ENCODE results near the gene PHF21A.

PHF21A gene
- 36.7 to 68.0 (median 55.2) reads per million in 4 donors for total RNA-seq

DNA sequence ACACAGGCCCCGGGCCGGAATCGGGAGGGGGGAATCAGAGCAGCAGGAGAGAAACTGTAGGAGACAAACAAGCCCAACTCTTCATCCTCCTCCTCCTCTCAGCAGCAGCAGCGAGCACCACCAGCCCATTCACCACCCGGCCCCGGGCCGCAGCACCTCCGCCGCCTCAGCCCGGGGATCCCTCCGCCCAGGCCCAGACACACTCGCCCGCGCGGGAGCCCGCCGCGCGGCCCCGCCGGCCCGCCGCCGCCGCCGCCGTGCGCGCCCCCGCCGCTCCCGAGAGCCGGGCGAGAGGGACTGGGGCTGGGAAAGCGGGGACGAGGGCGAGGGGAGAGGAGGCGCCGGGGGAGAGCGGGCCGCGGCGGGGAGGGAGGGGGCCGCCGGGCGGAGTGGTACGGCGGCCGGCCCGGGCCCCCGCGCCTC, at the start of gene PHF21A:
Gene PHF21A (minus strand): TSS at position 154 of the 423 bp plus-strand sequence. CDS start 37,235 bp downstream, outside the sequence.
- DNase-seq, result peak; percentile 79 to 92 (median 83)

GRCh38 chr11:46170797-46171196, 49.5 kb upstream of the PHF21A start:
- DNase-seq, result no peak

- DNase-seq, result no peak
Observed at GRCh38 chr11:46162700-46163099, 41.4 kb upstream of the PHF21A start.

DNA sequence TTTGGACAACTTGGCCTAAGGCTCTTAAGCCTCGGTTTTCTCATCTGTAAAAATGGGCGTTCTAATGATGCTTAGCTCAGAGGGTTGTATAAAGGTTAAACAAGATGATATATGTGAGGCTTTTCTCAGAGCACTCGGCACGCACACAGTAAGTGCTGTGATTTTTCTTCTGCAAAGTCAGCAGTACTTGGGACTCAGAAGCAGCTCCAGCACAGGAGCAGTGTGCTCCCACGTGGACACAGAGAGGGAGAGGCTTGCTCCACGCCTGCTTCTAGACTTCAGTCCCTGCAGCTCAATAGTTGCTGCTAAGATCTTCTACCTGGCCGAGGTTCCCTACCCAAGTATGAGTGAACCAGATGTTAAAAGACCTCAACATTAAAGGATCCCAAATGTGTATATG, 39.9 kb upstream of the PHF21A start:
- no peak for DNase-seq

GRCh38 chr11:46160100-46160499, 38.8 kb upstream of the PHF21A start:
- no peak for DNase-seq

GRCh38 chr11:46159680-46160079, 38.4 kb upstream of the PHF21A start:
- no peak for DNase-seq

GRCh38 chr11:46149826-46150225, 28.6 kb upstream of the PHF21A start:
- DNase-seq, result no peak

- DNase-seq, result no peak
Observed at GRCh38 chr11:46149342-46149741, 28.1 kb upstream of the PHF21A start.

- DNase-seq, result no peak
Observed at GRCh38 chr11:46144741-46145140, 23.5 kb upstream of the PHF21A start.

DNA sequence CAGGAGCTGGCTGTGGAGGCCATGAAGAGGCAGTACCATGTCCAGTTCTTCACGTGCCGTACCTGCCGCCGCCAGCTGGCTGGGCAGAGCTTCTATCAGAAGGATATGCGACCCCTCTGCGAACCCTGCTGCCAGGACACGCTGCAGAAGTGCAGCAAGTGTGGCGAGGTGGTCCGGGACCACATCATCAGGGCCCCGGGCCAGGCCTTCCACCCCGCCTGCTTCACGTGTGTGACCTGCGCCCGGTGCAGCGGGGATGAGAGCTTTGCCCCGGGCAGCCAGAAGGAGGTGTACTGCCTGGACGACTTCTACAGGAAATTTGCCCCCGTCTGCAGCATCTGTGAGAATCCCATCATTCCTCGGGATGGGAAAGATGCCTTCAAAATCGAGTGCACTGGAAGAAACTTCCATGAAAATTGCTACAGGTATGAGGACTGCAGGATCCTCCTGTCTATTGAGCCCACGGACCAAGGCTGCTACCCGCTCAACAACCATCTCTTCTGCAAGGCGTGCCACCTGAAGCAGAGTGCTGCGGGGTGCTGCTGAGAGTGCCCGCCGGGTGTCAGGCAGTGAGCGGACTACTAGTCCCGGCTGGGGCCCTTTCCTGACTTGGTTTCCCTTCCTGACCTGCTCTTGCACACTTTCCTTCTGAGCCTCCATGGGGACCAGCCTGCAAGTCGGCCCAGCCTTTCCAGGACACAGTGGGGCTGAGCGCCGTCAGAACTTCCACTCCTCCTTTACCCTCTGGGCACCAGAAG, 22.0 kb upstream of the PHF21A start:
- DNase-seq, result no peak

GRCh38 chr11:46142561-46142960, 21.3 kb upstream of the PHF21A start:
- no peak for DNase-seq

DNA sequence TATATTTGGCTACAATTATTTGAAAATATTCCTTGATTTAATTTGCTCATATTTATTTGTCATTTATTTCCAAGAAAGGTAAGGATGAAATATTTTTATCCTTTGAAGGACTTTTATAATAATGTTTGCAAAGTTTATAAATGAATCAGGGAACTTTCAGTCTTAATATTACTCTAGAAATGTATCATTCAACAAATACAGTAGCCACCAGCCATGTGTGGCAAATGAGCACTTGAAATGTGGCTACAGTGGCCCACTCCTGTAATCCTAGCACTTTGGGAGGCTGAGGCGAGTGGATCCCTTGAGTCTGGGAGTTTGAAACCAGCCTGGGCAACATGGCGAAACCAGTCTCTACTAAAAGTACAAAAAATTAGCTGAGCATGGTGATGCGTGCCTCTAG, 20.3 kb upstream of the PHF21A start:
- DNase-seq, result no peak

DNA sequence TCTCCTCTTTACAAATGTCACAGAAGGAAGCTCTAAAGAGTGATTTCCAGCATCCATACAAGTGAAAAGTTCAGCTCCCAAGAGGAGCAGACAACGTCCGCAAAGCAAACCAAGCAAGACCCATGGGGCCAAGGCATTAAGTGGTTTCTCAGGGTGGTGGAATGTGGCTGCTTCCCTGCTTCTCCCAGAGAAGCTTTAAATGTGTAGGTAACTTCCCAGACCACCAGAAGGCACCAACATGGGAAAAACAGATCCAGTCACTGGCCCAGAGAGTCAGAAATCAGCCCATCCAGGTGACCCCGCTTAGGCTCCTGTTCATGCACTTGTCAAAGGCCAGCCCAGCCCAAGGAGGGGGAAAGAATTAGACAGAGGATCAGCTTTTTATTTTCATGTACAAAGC, 13.3 kb upstream of the PHF21A start:
- DNase-seq, result no peak

- no peak for DNase-seq
Observed at GRCh38 chr11:46134061-46134460, 12.8 kb upstream of the PHF21A start.

DNA sequence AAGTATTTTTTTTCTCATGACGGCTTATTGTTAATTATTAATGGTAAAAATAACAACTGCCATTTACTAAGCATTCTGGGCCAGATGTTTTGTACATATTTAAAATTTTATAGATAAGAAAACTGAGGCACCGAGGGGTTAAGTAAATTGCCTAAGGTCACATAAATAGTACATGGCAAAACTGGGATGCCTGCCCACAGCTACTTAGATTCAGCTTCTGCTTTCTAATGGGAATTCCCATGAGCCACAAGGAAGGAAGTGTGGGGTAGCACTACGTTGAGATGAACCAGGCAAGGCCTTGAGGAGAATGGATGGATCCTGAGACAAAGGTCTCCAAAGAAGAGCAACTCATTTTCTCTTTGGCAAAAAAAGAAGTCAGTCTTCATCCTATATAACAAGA, 11.9 kb upstream of the PHF21A start:
- no peak for DNase-seq

DNA sequence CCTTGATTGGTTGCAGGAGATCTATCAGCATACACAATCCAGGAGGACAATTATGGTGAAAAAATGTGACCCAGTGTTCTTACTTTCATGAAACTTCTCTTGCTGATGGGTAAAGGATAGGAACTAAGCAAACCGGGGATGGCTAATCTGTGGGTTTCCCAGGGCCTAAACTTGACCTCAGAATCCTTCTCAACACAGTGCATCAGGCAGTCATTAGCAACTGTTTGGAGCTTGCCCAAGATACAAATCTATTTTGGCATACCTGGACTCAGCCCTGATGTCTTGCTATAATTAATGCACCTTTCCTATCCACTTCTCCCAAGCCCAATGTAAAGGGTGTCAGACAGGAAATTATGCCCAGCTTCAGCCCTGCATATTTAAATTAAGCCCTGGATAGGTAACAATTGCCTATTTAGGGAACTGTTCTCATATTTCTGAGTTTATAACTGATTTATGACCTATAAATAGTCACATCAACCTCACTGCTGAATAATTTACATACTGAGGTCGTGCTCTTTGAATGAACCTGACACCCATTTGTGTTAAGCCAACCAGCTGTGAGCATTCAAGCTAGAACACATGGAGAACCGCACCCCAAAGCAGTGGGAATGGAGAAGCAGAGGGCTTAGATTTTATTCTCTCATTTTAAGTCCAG, 9.2 kb upstream of the PHF21A start:
- DNase-seq, result no peak

DNA sequence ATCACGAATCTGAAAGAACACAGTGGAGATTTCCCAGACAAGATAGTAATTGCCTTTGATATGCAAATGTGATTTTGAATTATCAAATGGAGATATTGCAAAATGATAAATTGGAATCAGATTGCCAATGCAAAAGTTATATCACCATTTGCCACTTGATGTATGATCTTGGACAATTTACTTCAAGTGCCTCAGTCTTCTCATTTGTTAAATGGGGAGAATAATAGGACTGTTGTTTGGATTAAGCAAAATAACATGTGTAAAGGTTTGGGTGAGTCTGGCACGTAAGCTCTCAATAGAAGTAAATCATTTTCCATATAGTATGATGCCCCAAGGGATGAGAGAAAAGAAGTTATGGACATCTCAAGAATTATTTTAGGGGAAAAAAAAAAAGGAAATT, 7.9 kb upstream of the PHF21A start:
- DNase-seq, result no peak

- DNase-seq, result peak in 4 of 5 donors; percentile 24 to 89 (median 46)
Observed at GRCh38 chr11:46127150-46127638, 5.9 kb upstream of the PHF21A start.

DNA sequence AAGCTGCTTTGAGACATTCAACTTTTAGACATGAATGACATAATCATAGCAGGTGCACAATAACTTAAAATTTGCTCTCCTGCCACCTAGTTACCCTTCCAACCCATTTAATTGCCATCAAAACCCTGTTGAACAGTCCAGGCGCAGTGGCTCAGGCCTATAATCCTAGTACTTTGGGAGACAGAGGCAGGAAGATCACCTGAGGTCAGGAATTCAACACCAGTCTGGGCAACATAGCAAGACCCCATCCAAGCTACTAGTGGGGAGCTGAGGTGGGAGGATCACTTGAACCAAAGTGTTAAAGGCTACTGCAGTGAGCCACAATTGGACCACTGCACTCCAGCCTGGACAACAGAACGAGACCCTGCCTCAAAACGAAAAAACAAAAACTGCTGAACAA, 4.0 kb upstream of the PHF21A start:
- no peak for DNase-seq

DNA sequence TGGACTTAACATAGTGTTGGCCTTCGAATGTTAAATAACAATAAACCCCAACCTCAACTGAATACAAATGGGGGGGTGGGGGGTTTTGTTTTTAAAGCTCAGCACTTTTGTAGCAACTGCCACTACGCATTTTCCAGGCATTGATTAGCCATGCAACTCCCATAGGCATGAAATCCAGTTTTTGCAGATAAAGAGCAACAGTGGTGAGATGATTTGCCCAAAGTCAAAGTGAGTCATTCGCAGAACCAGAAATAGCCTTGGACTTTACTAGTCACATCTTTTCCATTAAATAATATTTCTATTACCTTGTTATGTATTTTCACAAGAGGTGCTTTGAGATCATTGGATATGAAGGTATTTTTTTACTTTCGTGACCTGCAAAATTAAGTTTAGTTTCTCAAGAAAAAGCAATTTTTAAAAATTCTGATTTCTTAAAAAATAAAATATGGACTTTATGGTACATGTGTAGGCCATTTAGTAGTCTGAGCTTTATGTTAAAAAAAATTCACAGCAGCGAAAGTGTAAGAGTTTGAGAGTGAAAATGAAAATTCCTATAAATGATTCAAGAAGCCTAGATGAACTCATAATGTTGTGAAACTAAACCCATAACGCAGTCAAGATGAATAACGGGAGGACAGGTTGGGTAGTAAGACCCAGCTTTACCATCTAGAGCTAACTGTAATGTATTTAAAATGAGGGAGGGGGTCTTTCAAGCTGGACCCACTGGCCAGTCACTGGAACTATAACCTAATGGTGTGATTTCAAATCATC, 1.9 kb upstream of the PHF21A start:
- no peak for DNase-seq

DNA sequence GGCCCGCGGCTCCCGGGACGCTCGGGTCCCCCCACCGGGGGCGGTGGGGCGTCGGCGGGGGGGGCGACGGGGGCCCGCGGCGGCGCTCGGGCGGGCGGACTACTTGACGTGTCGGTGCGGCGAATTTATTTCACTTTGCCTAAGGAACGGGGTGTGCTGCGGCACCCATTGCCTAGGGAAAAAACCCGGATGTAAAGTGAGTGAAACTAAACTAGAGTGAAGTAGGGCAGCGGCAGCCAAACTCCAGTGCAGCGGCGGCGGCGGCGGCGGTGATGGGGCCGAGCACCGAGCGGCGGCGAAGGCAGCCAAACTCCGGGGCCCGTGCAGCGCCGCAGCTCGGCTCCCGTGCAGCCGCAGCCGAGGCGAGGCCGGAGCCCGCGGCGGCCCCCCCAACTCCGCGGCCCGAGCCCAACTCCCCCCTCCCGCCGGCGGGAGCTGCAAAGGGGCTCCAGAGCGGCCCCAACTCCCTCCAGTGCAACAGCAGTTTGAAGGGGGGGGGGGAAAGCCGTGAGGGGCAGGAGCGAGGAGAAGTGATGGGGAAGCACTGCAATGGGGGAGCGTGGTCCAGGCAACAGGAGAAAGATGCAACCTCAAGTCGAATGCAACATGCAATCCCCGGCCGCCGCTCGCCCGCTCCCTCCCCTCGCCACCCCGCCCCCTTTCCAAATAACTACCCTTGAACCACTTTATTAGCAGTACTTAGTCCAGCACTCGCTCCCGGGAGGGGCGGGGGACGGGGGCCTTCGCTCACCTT, 647 bp upstream of the PHF21A start:
- DNase-seq, result peak; percentile 53 to 88 (median 68)

Data from T-helper 1 cell (primary cell).